ENCODE results near the gene CAVIN2. TPM values are rescaled to one million over a fixed set of nuclear protein-coding genes. Genes with fewer than 3 reads are reported as not detected.

CAVIN2 gene
- total RNA-seq, 1 donor from 2014 or later = not detected

- DNase-seq = no peak
- Mint-ChIP-seq H3K27ac (ENCODE audit: unreplicated experiment) (no peak overlapping the region), H3K4me3 (ENCODE audit: unreplicated experiment) (no peak overlapping the region), H3K36me3 (ENCODE audit: unreplicated experiment) (no peaks in the 10 kb centered on the region), H3K9me3 (ENCODE audit: unreplicated experiment) (no peaks in the 10 kb centered on the region), H3K27me3 (ENCODE audit: unreplicated experiment) (no peaks in the 10 kb centered on the region), H3K4me1 (ENCODE audit: low read depth, unreplicated experiment) (no peaks in the 10 kb centered on the region)
- TF ChIP-seq, protein P1, sequence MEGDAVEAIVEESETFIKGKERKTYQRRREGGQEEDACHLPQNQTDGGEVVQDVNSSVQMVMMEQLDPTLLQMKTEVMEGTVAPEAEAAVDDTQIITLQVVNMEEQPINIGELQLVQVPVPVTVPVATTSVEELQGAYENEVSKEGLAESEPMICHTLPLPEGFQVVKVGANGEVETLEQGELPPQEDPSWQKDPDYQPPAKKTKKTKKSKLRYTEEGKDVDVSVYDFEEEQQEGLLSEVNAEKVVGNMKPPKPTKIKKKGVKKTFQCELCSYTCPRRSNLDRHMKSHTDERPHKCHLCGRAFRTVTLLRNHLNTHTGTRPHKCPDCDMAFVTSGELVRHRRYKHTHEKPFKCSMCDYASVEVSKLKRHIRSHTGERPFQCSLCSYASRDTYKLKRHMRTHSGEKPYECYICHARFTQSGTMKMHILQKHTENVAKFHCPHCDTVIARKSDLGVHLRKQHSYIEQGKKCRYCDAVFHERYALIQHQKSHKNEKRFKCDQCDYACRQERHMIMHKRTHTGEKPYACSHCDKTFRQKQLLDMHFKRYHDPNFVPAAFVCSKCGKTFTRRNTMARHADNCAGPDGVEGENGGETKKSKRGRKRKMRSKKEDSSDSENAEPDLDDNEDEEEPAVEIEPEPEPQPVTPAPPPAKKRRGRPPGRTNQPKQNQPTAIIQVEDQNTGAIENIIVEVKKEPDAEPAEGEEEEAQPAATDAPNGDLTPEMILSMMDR (IDR thresholded peaks at IDR 0.05; ENCODE audit: partially characterized antibody, unreplicated experiment) = no peak
These were observed 7.8 kb upstream of the CAVIN2 start for GRCh38 chr2:191854382-191855372.

DNA sequence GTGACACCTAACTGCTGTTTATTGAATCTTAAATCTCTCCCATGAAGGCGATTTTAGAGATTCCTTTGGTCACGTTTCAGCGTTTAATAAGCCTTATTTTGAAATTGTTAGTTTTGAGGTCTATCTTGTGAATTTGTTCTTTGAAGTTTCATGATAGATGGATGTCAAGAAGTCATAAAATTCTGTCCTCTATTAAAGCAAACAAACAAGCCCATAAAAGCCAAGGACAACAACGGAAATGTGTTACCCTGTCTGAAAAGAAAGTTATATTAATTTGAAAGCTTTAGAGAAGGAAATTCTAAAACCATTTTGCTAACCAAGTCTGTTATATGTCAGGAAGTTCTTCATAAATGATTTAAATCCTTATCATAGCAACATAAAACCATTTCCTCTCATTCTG lies 7.0 kb upstream of the CAVIN2 start:
- DNase-seq = no peak
- Mint-ChIP-seq H3K9me3 (ENCODE audit: unreplicated experiment) (no peaks in the 10 kb centered on the region), H3K4me3 (ENCODE audit: unreplicated experiment) (no peak overlapping the region), H3K4me1 (ENCODE audit: low read depth, unreplicated experiment) (no peaks in the 10 kb centered on the region), H3K27me3 (ENCODE audit: unreplicated experiment) (no peaks in the 10 kb centered on the region), H3K36me3 (ENCODE audit: unreplicated experiment) (no peaks in the 10 kb centered on the region), H3K27ac (ENCODE audit: unreplicated experiment) (no peak overlapping the region)
- TF ChIP-seq, protein P1 (IDR thresholded peaks at IDR 0.05; ENCODE audit: partially characterized antibody, unreplicated experiment) = no peak

GRCh38 chr2:191851158-191851557 lies 4.3 kb upstream of the CAVIN2 start:
- Mint-ChIP-seq H3K27ac (ENCODE audit: unreplicated experiment) (no peak overlapping the region), H3K36me3 (ENCODE audit: unreplicated experiment) (no peaks in the 10 kb centered on the region), H3K4me3 (ENCODE audit: unreplicated experiment) (no peak overlapping the region), H3K27me3 (ENCODE audit: unreplicated experiment) (no peaks in the 10 kb centered on the region), H3K4me1 (ENCODE audit: low read depth, unreplicated experiment) (no peaks in the 10 kb centered on the region), H3K9me3 (ENCODE audit: unreplicated experiment) (no peaks in the 10 kb centered on the region)
- TF ChIP-seq, protein P1 (IDR thresholded peaks at IDR 0.05; ENCODE audit: partially characterized antibody, unreplicated experiment) = no peak
- DNase-seq = no peak

DNA sequence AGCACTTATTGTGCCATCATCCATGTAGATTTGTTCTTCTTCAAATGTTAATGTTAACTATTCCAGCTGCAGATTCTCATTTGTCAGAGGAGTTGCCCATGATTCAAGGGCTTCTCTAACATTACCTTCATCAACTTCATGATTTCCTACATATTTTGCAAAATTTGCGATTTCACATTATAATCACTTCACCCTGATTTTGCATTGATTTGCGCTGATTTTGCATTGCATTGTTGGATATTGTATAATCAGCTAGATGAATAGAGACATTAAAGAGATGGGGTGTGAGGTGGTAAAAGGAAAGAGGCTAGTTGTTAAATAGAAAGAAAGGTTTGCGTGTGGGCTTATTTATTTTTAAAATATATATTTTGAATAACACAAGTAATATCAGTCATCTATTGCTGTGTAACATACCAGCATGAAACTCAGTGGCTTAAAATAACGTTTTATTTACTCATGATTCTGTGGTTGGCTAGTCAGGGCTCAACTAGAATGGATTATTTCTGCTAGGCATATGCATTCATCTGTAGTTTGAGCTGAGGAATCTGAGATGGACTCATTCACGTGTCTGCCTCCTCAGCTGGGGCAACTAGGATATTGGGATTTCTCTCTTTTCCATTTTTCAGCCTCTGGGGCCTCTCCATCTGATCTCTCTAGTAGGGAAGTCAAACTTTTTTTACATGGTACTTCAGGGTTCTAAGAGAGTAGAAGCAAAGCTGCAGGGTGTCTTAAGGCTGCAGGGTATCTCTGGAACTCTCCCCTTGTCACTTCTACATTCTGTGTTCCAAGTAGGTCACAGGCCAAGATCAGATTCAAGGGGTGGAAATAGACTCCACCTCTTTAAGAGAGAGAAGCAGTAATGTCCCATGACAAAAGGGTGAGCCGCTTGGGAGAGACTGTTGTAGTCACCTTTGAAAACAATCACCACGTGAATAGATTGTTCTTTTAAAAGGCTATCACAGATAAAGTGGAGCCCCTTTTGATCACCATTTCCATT lies 2.2 kb upstream of the CAVIN2 start:
- DNase-seq = no peak
- Mint-ChIP-seq H3K4me3 (ENCODE audit: unreplicated experiment) (no peak overlapping the region), H3K27ac (ENCODE audit: unreplicated experiment) (no peak overlapping the region), H3K36me3 (ENCODE audit: unreplicated experiment) (no peaks in the 10 kb centered on the region), H3K9me3 (ENCODE audit: unreplicated experiment) (no peaks in the 10 kb centered on the region), H3K27me3 (ENCODE audit: unreplicated experiment) (no peaks in the 10 kb centered on the region), H3K4me1 (ENCODE audit: low read depth, unreplicated experiment) (peaks cover 13% of the 10 kb centered on the region)
- TF ChIP-seq, protein P1 (IDR thresholded peaks at IDR 0.05; ENCODE audit: partially characterized antibody, unreplicated experiment) = no peak

Data from glutamatergic neuron (in vitro differentiated cells).